Transverse colon (tissue), 4 donors: Measurements from ENCODE around the gene PALS1. TPM values are rescaled to one million over a fixed set of nuclear protein-coding genes. Genes with fewer than 3 reads are reported as not detected.

Experiments used
- DNase-seq: peaks from one replicate; pipeline ENCODE4 v3.0.0-alpha.2; 2019
- H3K27ac ChIP-seq, 4 donors: fragments of 200-600 bp; sonication (generic); 2 replicates each; pipeline ENCODE4 v1.5.1; 2016 to 2018; ENCODE audit warnings: inconsistent platforms in 4 of 4
- H3K27me3 ChIP-seq: fragments of 200-600 bp; sonication (generic); 2 replicates; pipeline ENCODE4 v1.5.1; 2017; ENCODE audit warnings: inconsistent platforms
- H3K36me3 ChIP-seq, 4 donors: fragments of 200-600 bp; sonication (generic); 2 replicates each; pipeline ENCODE4 v1.5.1; 2017 to 2019; ENCODE audit warnings: inconsistent platforms in 4 of 4
- H3K4me1 ChIP-seq, 4 donors: fragments of 200-600 bp; sonication (generic); 2 replicates each; pipeline ENCODE4 v1.5.1; 2017 to 2020; ENCODE audit warnings: inconsistent platforms in 4 of 4
- H3K4me3 ChIP-seq, 4 donors: fragments of 200-600 bp; sonication (generic); 1 replicate in 1 of 4; 2 replicates in 3 of 4; pipeline versions ENCODE4 v1.5.1 to v1.6.1; 2017 to 2019; ENCODE audit warnings: inconsistent platforms in 4 of 4
- H3K9me3 ChIP-seq, 2 donors: fragments of 200-600 bp; sonication (generic); 2 replicates each; pipeline ENCODE4 v1.5.1; 2017 to 2019; ENCODE audit warnings: inconsistent platforms in 2 of 2
- CTCF ChIP-seq, 5 experiments: fragments of 200-600 bp in 3 of 5; fragments of 450-650 bp in 2 of 5; sonication (generic) in 3 of 5; IDR thresholded peaks; 1 replicate in 2 of 5; 2 replicates in 3 of 5; pipeline ENCODE4 v1.5.1; 2016 to 2017; ENCODE audit warnings: antibody characterized with exemption in 5 of 5, inconsistent platforms in 3 of 5, mild to moderate bottlenecking in 2 of 5, moderate library complexity in 1 of 5
- EP300 ChIP-seq: sonication (generic); formaldehyde crosslinking; IDR thresholded peaks from one replicate; pipeline ENCODE4 v1.6.1; 2017; ENCODE audit warnings: antibody characterized with exemption, low read depth
- POLR2A ChIP-seq: fragments of 450-650 bp; IDR thresholded peaks from one replicate; pipeline ENCODE4 v1.6.1; 2016; ENCODE audit warnings: antibody characterized with exemption, mild to moderate bottlenecking, moderate library complexity
- POLR2AphosphoS5 ChIP-seq, 3 donors: sonication (generic); formaldehyde crosslinking; IDR thresholded peaks; one replicate each; pipeline ENCODE4 v1.6.1; 2016; ENCODE audit warnings: antibody characterized with exemption in 3 of 3
- WGBS, 2 donors: methylation state at CpG; one replicate each; pipeline ENCODE4 v1.1.5; 2018; ENCODE audit warnings: low coverage in 1 of 2; 5-methylcytosine and 5-hydroxymethylcytosine counted together
- in situ Hi-C, 4 donors: fragments of 200-750 bp; cut with MboI; loops; one replicate each; pipeline versions ENCODE4 v1.15.0 to v1.15.1; 2017; ENCODE audit warnings: low sequenced_read_pairs in 3 of 4, low pct_ligation_motif_present in 1 of 4, low pct_unique_long_range_greater_than_20kb in 1 of 4
- intact Hi-C: fragments of 100-400 bp; cut with DNase I; formaldehyde crosslinking; loops from one replicate; pipeline ENCODE4 v1.15.1; 2023; ENCODE audit warnings: low total_unique reads
- total RNA-seq, 4 donors: library from RNA; depleted of rRNA; stranded (reverse); fragments of >200 nt; gene quantifications; one replicate each; pipeline ENCODE4 v1.1.0, GENCODE V29; 2016

Gene PALS1
- total RNA-seq, 4 donors from 2014 or later, result 8.6 to 77.1 (median 49.5) TPM

- whole genome bisulfite sequencing, 2 donors, result 39 to 44% methylated on average over 2 of the region's 2 CpGs
- no peak for TF ChIP-seq POLR2AphosphoS5 (IDR thresholded peaks at IDR 0.05)
- TF ChIP-seq EP300, result no peak
- peak; percentile 54 to 64 (median 60) for TF ChIP-seq CTCF (IDR thresholded peaks at IDR 0.05)
- no peak for TF ChIP-seq POLR2A
These were observed 44.7 kb downstream of the PALS1 start for GRCh38 chr14:67285876-67286452.

More at GRCh38 chr14:67285876-67286452, 44.7 kb downstream of the PALS1 start:
- H3K9me3 ChIP-seq, result no peaks in the 10 kb centered on the region
- H3K27ac ChIP-seq, result no peak overlapping the region
- no peak overlapping the region for H3K4me3 ChIP-seq
- H3K36me3 ChIP-seq, result peaks cover 0 to 5% (median 0%) of the 10 kb centered on the region in 4 donors
- no peaks in the 10 kb centered on the region for H3K27me3 ChIP-seq
- no peak for DNase-seq
- in situ Hi-C loops (loop anchor here in 2 of 4 donors (5.0 to 10.0 kb wide), 2 partner anchors 121 to 124 kb away; no protein-coding TSS in a partner anchor), intact Hi-C loops (loop anchor here (5.0 kb wide), 1 partner anchor 119 kb away; no protein-coding TSS in a partner anchor)
- H3K4me1 ChIP-seq, result peaks cover 0 to 10% (median 2%) of the 10 kb centered on the region in 4 donors

Other genes starting within 250 kb of the PALS1 start
- not detected for gene GARIN2, start 52.0 kb upstream of the PALS1 start, total RNA-seq
- 100 to 1,000 TPM in 1 of 4 donors, 10 to 100 TPM in 3; 65.5 to 104 (median 94.7) TPM for gene ATP6V1D, start 118.4 kb downstream of the PALS1 start, total RNA-seq
- 10 to 100 TPM in 2 of 4 donors, 1 to 10 TPM in 2; 7.1 to 51.7 (median 21.7) TPM for gene EIF2S1, start 118.9 kb downstream of the PALS1 start, total RNA-seq
- 10 to 100 TPM in 3 of 4 donors, 1 to 10 TPM in 1; 5.2 to 61.1 (median 28.9) TPM for gene PLEK2, start 170.7 kb downstream of the PALS1 start, total RNA-seq
- gene TMEM229B, start 247.3 kb downstream of the PALS1 start, total RNA-seq, result 10 to 100 TPM in 1 of 4 donors, 1 to 10 TPM in 3; 3.7 to 13.5 (median 7.4) TPM